PFSK-1 (cell line): ENCODE data around the gene ACKR3.

Experiments
- FOXP2 ChIP-seq: optimal IDR thresholded peaks from 2 replicates; pipeline ENCODE3; 2011; ENCODE audit warnings: borderline replicate concordance, control low read depth, inconsistent platforms; ENCODE audit not compliant: insufficient read depth; ENCODE audit errors: extremely low read length, extremely low read depth
- POLR2AphosphoS5 ChIP-seq: IDR thresholded peaks from 2 replicates; pipeline ENCODE4 v1.6.1; 2012; ENCODE audit warnings: low read depth, mild to moderate bottlenecking, control low read depth, low read length, moderate library complexity
- SIN3A ChIP-seq: IDR thresholded peaks from 2 replicates; pipeline ENCODE4 v1.6.1; 2012; ENCODE audit warnings: mild to moderate bottlenecking, low read length, moderate library complexity, borderline replicate concordance; ENCODE audit not compliant: insufficient read depth
- TAF1 ChIP-seq: IDR thresholded peaks from 2 replicates; pipeline ENCODE4 v1.6.1; 2012; ENCODE audit warnings: low read length, control low read depth, borderline replicate concordance; ENCODE audit not compliant: insufficient read depth
- TF ChIP-seq, protein P1 (sequence below), 2 experiments: IDR thresholded peaks; 2 replicates each; pipeline versions ENCODE4 v1.6.1 to v1.8.0; 2011 to 2012; ENCODE audit warnings: low read depth in 2 of 2, low read length in 2 of 2, control low read depth in 1 of 2, inconsistent platforms in 1 of 2, mild to moderate bottlenecking in 1 of 2, moderate library complexity in 1 of 2; ENCODE audit not compliant: insufficient read depth in 1 of 2

Gene ACKR3

DNA sequence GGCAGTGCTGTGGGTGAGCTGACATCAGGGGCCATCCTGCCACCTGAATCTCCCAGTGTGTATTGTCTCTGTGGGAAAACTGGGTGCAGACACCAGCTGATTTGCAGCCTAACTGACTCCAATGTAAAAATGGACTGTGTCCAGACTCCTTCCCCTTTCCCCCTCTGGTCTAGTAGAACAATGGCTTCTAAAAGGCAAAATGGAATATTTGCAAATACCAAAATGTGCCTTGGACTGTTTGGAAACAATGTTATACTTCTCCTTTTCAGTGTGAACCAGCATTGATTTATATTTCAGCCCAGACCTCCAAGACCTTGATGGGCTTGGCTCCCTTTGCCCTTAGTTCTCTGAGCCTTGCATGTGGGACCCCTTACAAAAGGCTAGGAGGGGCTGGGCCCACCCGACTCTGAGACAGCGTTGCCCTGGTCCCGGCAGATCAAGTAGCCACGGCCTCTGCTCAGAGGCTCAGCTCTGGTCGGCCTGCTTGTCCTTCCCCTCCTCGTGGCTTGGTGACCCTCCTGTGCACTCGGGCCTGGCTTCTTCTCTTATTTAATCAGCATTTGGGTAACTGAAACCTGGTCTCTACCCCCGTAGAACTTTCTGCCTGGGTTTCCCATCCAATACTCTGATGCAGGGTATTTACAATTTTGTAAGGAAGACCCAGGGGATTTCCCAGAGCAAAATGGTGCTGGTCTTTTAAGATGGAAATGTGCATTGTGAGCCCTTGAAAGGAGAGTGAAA, 18.0 kb upstream of the ACKR3 start:
- TF ChIP-seq POLR2AphosphoS5 (no peak), SIN3A (no peak), TAF1 (no peak), FOXP2 (no peak)
- TF ChIP-seq, protein P1, sequence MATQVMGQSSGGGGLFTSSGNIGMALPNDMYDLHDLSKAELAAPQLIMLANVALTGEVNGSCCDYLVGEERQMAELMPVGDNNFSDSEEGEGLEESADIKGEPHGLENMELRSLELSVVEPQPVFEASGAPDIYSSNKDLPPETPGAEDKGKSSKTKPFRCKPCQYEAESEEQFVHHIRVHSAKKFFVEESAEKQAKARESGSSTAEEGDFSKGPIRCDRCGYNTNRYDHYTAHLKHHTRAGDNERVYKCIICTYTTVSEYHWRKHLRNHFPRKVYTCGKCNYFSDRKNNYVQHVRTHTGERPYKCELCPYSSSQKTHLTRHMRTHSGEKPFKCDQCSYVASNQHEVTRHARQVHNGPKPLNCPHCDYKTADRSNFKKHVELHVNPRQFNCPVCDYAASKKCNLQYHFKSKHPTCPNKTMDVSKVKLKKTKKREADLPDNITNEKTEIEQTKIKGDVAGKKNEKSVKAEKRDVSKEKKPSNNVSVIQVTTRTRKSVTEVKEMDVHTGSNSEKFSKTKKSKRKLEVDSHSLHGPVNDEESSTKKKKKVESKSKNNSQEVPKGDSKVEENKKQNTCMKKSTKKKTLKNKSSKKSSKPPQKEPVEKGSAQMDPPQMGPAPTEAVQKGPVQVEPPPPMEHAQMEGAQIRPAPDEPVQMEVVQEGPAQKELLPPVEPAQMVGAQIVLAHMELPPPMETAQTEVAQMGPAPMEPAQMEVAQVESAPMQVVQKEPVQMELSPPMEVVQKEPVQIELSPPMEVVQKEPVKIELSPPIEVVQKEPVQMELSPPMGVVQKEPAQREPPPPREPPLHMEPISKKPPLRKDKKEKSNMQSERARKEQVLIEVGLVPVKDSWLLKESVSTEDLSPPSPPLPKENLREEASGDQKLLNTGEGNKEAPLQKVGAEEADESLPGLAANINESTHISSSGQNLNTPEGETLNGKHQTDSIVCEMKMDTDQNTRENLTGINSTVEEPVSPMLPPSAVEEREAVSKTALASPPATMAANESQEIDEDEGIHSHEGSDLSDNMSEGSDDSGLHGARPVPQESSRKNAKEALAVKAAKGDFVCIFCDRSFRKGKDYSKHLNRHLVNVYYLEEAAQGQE (IDR thresholded peaks at IDR 0.05; ENCODE audit: insufficient read depth in 1 of 2, low read depth in 2 of 2, low read length in 2 of 2): no peak

DNA sequence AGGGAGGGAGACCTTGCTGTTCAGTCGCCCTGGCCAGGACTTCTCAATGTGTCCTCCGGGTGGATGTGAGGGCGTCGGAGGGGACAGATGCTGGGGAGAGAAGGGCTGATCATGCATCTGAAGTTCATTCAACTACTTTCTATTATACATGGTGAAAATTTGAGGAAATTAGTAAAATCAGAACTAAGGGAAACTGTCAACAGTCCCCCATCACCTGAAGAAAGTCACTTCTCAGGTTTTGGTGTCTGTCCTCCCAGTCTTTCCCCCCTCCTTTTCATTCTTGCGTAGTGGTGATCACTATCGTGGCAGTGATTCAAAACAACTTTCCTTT, 17.4 kb upstream of the ACKR3 start:
- TF ChIP-seq, protein P1 (IDR thresholded peaks at IDR 0.05; ENCODE audit: insufficient read depth in 1 of 2, low read depth in 2 of 2, low read length in 2 of 2): no peak
- TF ChIP-seq FOXP2 (no peak), POLR2AphosphoS5 (no peak), TAF1 (no peak), SIN3A (no peak)

DNA sequence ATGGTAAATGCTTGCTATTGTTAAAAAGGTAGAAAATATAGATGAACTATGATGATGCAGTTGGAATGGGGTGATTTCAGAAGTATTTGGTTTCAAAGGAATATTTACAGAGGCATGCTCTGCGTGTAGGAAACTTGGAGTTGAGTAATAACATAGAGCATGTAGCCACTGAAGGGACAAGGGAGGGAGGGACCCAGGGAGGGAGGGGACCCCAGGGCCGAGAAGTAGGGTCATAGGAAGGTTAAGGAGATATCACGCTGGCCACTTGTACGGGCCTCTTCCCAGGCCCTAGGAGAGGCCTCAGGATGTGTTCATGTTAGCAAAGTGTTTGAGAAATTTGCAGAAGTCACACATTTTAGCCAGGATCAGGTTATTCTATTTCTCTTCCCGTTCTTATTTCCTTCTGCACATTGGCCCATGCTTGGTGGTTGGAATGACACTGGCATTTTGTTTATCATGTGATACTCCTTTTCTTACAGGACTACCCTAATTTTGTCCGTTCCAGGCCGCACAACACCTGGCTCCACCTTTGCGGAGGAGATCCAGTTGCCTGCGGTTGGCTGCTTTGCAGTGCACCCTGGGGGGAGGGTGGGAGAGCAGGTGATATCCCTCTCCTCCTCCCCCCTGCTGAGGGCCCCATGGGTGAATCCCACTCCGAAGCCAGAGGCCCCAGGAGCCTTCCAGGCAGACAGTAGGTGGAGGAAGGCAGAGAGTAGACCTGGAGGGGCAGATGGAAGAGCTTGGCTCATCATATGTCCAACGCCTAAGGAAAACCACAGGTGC, 16.9 kb upstream of the ACKR3 start:
- TF ChIP-seq FOXP2 (no peak), SIN3A (no peak), POLR2AphosphoS5 (no peak), TAF1 (no peak)
- TF ChIP-seq, protein P1 (IDR thresholded peaks at IDR 0.05; ENCODE audit: insufficient read depth in 1 of 2, low read depth in 2 of 2, low read length in 2 of 2): no peak

DNA sequence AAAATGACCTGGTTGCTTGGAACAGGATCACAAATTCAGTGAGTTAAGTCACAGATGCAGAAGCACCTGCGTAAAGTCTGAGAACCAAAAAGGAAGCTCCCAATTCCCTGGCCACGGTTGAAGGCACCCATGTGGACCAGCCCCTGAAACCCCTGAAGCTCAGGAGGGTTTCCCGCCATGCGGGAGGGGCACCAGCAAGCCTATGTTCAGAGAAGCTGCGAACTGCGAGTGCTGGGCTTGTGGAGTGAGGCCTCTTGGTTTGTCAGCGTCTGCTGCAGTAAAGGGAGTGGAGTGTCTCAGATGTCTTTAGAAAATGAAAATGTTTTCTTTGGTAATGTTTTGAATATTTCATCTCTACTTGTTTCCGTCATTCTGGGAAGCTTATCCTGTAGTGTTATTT, 16.1 kb upstream of the ACKR3 start:
- TF ChIP-seq SIN3A: no peak
- no peak for TF ChIP-seq FOXP2
- TF ChIP-seq, protein P1 (IDR thresholded peaks at IDR 0.05; ENCODE audit: insufficient read depth in 1 of 2, low read depth in 2 of 2, low read length in 2 of 2): no peak
- TF ChIP-seq POLR2AphosphoS5: no peak
- no peak for TF ChIP-seq TAF1
